GM12864 (cell line): ENCODE data around the gene PLD1.
A peak's percentile ranks its signal among the peaks of the same experiment; 100 is the strongest.

Experiments
- DNase-seq: peaks from one replicate; pipeline ENCODE4 v3.0.0-alpha.2; 2011; ENCODE audit warnings: low read depth
- H3K4me3 ChIP-seq: 2 replicates; pipeline ENCODE4 v1.5.1; 2011; ENCODE audit warnings: mild to moderate bottlenecking, low read depth, low read length, control low read depth
- CTCF ChIP-seq: IDR thresholded peaks from 2 replicates; pipeline ENCODE4 v1.5.1; 2011; ENCODE audit warnings: low read depth, mild to moderate bottlenecking, moderate library complexity, low read length, control low read depth, inconsistent platforms; ENCODE audit errors: missing control alignments

The PLD1 gene

GRCh38 chr3:171775943-171776342 lies 34.3 kb downstream of the PLD1 start:
- no peak for DNase-seq
- no peak for TF ChIP-seq CTCF
- no peak overlapping the region for H3K4me3 ChIP-seq

- DNase-seq = no peak
- no peak overlapping the region for H3K4me3 ChIP-seq
- TF ChIP-seq CTCF = no peak
Observed at GRCh38 chr3:171774521-171774920, 35.8 kb downstream of the PLD1 start.

- peak; percentile 13 for DNase-seq
- no peak overlapping the region for H3K4me3 ChIP-seq
- TF ChIP-seq CTCF = peak; percentile 62
Observed at GRCh38 chr3:171772427-171773056, 37.7 kb downstream of the PLD1 start.

- no peak for TF ChIP-seq CTCF
- no peak overlapping the region for H3K4me3 ChIP-seq
- DNase-seq = no peak
Observed at GRCh38 chr3:171770689-171771620, 39.3 kb downstream of the PLD1 start.

GRCh38 chr3:171769461-171769860 lies 40.8 kb downstream of the PLD1 start:
- no peak for DNase-seq
- H3K4me3 ChIP-seq = no peak overlapping the region
- no peak for TF ChIP-seq CTCF

- no peak overlapping the region for H3K4me3 ChIP-seq
- no peak for TF ChIP-seq CTCF
- no peak for DNase-seq
Observed at GRCh38 chr3:171768986-171769385, 41.3 kb downstream of the PLD1 start.
